ENCODE results near the gene SPTSSA.
A peak's percentile ranks its signal among the peaks of the same experiment; 100 is the strongest.

Gene SPTSSA

GRCh38 chr14:34461334-34462131 is 507 bp downstream of the SPTSSA start (continued):
- no peak for TF ChIP-seq ZNF280D (tag by site-specific recombination; IDR thresholded peaks at IDR 0.05)
- TF ChIP-seq ZFHX2 (tag by site-specific recombination; conservative IDR thresholded peaks at IDR 0.05), result no peak
- no peak for TF ChIP-seq ZBTB21 (tag by site-specific recombination; IDR thresholded peaks at IDR 0.05)
- peak; percentile 24; the same call in 1 of the 2 replicates for TF ChIP-seq ZNF24 (tag by site-specific recombination; IDR thresholded peaks at IDR 0.05)

- Histone ChIP-seq H3K4me1 (ENCODE audit: control insufficient read depth, insufficient read depth, low read length) (peaks cover 9% of the 10 kb centered on the region), H3K27ac (ENCODE audit: extremely low read depth, low read depth, low read length) (peak overlapping the region; percentile 84; the same call in 1 of the 2 replicates), H3K9me3 (ENCODE audit: control insufficient read depth, insufficient read depth, low read depth, low read length) (no peaks in the 10 kb centered on the region), H3K36me3 (ENCODE audit: control insufficient read depth in 2 of 2, insufficient read depth in 1 of 2, low read length in 2 of 2) (peaks cover 6 to 9% of the 10 kb centered on the region in 2 experiments; a peak in 2 of 3 replicates), H3K4me3 (ENCODE audit: low read depth, low read length) (peak overlapping the region; percentile 80)
- ChIA-PET CTCF (interaction anchor here (1.6 kb wide), 1 partner anchor 132 kb away, joined by 6 read pairs; no protein-coding TSS in a partner anchor), POLR2A (interaction anchor here (0.6 to 1.4 kb wide), 3 partner anchors 9 to 249 kb away, joined by 3 to 6 read pairs (median 4); no protein-coding TSS in a partner anchor)
- TF ChIP-seq ZBTB6 (tag by site-specific recombination; IDR thresholded peaks at IDR 0.05), result no peak
- TF ChIP-seq ZNF2 (tag by site-specific recombination; IDR thresholded peaks at IDR 0.05), result peak; percentile 97
- no peak for TF ChIP-seq ZNF335 (tag by site-specific recombination; conservative IDR thresholded peaks at IDR 0.05)
- TF ChIP-seq ZNF76 (tag by site-specific recombination; IDR thresholded peaks at IDR 0.05; ENCODE audit: borderline replicate concordance, low read depth), result no peak
- no peak for TF ChIP-seq KLF7 (tag by site-specific recombination; IDR thresholded peaks at IDR 0.05; ENCODE audit: borderline replicate concordance)
- no peak for TF ChIP-seq ZNF707 (tag by site-specific recombination; IDR thresholded peaks at IDR 0.05)
- TF ChIP-seq GLI2 (tag by site-specific recombination; IDR thresholded peaks at IDR 0.05; ENCODE audit: borderline replicate concordance, low read depth), result peak; percentile 69; the same call in 1 of the 2 replicates
- peak; percentile 84 for TF ChIP-seq BCL11A (tag by site-specific recombination; IDR thresholded peaks at IDR 0.05; ENCODE audit: low read depth)
- TF ChIP-seq ATF2 (tag by site-specific recombination; IDR thresholded peaks at IDR 0.05; ENCODE audit: low read depth), result peak; percentile 61; the same call in 1 of the 2 replicates
- 0 out of 2 replicates have a peak, but pooled peaks have one; percentile 45 for TF ChIP-seq ZSCAN30 (tag by site-specific recombination; IDR thresholded peaks at IDR 0.05)
- TF ChIP-seq ZNF488 (tag by site-specific recombination; IDR thresholded peaks at IDR 0.05), result 0 out of 2 replicates have a peak, but pooled peaks have one; percentile 57
- no peak for TF ChIP-seq ZNF16 (tag by site-specific recombination; IDR thresholded peaks at IDR 0.05; ENCODE audit: low read depth)
- no peak for TF ChIP-seq ZBTB26 (tag by site-specific recombination; optimal IDR thresholded peaks at IDR 0.05)
- no peak for TF ChIP-seq ZNF221 (tag by site-specific recombination; IDR thresholded peaks at IDR 0.05; ENCODE audit: borderline replicate concordance)
- peak; percentile 91 for TF ChIP-seq ZNF394 (tag by site-specific recombination; IDR thresholded peaks at IDR 0.05; ENCODE audit: borderline replicate concordance)
- no peak for TF ChIP-seq ZNF239 (tag by site-specific recombination; IDR thresholded peaks at IDR 0.05)
- TF ChIP-seq ZNF398 (tag by site-specific recombination; IDR thresholded peaks at IDR 0.05), result no peak
- TF ChIP-seq TCF7L2 (IDR thresholded peaks at IDR 0.05; ENCODE audit: borderline replicate concordance, low read depth, low read length), result peak; percentile 96
- peak; percentile 79 for TF ChIP-seq SP7 (tag by site-specific recombination; IDR thresholded peaks at IDR 0.05)
- no peak for TF ChIP-seq ZNF350 (tag by site-specific recombination; IDR thresholded peaks at IDR 0.05)
- no peak for TF ChIP-seq YY1 (tag by site-specific recombination; IDR thresholded peaks at IDR 0.05)
These were observed 1.2 kb downstream of the SPTSSA start for GRCh38 chr14:34460841-34461240.

Measured in HEK293 (cell line).